ENCODE data around the gene OSR1. TPM values are rescaled to one million over a fixed set of nuclear protein-coding genes. Genes with fewer than 3 reads are reported as not detected.

OSR1 gene
- total and polyA plus RNA-seq, 2 donors (not counting 3 experiments of a cell fraction or from before 2014, with no cell fraction given): not detected

DNA sequence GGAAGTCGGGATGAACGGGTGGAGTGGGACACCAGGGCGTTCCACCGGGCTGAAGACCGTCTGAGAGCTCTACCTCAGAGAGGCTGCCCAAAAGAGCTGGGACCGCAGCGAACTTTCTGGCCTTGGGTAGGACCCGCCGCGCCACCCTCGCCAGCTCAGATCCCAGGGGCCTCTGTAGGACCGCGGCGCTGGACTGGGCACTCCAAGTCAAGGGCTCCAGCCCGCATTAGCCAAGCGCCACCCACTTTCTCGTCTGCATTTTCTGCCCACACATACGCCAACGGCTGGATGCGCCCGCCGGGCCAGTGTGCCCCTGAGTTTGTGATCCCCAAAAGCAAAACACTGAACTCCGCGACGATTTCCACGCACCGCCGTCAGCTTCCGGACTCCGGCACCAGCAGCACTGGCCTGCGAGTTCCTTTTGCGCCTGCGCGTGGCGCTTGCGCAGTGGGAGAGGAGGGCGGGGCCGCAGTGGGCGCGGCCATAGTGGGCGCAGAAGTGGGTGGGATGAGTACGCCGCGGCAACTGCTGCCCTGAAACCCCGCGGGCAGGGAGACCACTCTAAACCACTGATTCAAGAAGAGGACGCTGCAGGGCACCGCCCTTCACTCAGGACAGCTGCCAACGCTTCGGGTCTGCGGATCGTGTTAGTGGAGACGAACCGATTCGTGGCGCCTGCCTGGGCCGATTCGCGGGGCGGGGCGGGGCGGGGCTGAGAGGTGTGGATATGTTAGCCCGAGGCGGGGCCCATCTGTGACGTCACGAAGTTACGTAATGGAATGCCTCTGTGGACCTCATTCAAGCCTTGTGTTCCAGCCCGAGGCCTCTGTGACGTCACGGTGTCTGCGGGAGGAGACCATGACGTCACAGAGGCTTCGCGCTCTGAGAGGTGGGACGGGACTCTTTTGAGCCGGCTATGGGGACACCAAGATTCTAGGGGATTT lies 10.5 kb downstream of the OSR1 start:
- ChIA-PET POLR2A (interaction anchor here (0.5 to 1.2 kb wide), 4 partner anchors 364 to 961 kb away, joined by 3 to 7 read pairs (median 4); no protein-coding TSS in a partner anchor), CTCF (interaction anchor here (0.7 to 2.7 kb wide), 9 partner anchors 12 to 961 kb away, joined by 3 to 50 read pairs (median 4); no protein-coding TSS in a partner anchor)
- Histone ChIP-seq H3K9me3 (replicated peaks; ENCODE audit: control insufficient read depth, insufficient read depth, low read length) (no peaks in the 10 kb centered on the region), H3K27ac (ENCODE audit: insufficient read depth, low read depth, low read length) (peak overlapping the region; percentile 63), H2AFZ (ENCODE audit: low read depth, low read length) (peak overlapping the region; percentile 73), H3K9ac (replicated peaks; ENCODE audit: extremely low read depth, insufficient read depth, low read length) (peak overlapping the region; percentile 68), H3K27me3 (ENCODE audit: control insufficient read depth in 2 of 2, insufficient read depth in 2 of 2, low read length in 2 of 2) (peaks cover 20 to 27% of the 10 kb centered on the region in 2 experiments), H3K4me2 (ENCODE audit: insufficient read depth, low read length) (peak overlapping the region; percentile 80), H3K4me3 (replicated peaks in 1 of 3; ENCODE audit: insufficient read depth in 1 of 3, low read depth in 1 of 3, low read length in 3 of 3) (peak overlapping the region; percentile 14 to 58 (median 54)), H3K79me2 (ENCODE audit: control insufficient read depth, insufficient read depth, low read length) (no peaks in the 10 kb centered on the region), H3K9me1 (replicated peaks; ENCODE audit: control insufficient read depth, extremely low read depth, insufficient read depth, low read length) (no peaks in the 10 kb centered on the region), H3K4me1 (ENCODE audit: control insufficient read depth, extremely low read depth, insufficient read depth, low read length) (peaks cover 5% of the 10 kb centered on the region), H4K20me1 (replicated peaks; ENCODE audit: control insufficient read depth, extremely low read depth, insufficient read depth, low read length) (no peaks in the 10 kb centered on the region), H3K36me3 (ENCODE audit: control insufficient read depth in 2 of 2, extremely low read depth in 1 of 2, insufficient read depth in 2 of 2, low read length in 2 of 2) (no peaks in the 10 kb centered on the region)
- peak; percentile 88 for FAIRE-seq
- TSS peak; percentile 82 for BruUV-seq (replicated peaks)
- peak; percentile 95 for TF ChIP-seq POLR2A (IDR thresholded peaks at IDR 0.05; ENCODE audit: low read depth, low read length)
- no peak for TF ChIP-seq GATA2 (IDR thresholded peaks at IDR 0.05; ENCODE audit: insufficient read depth, insufficient read length, low read depth, low read length)
- TF ChIP-seq FOS (IDR thresholded peaks at IDR 0.05; ENCODE audit: borderline replicate concordance, insufficient read depth, low read length): no peak
- TF ChIP-seq, protein P1, sequence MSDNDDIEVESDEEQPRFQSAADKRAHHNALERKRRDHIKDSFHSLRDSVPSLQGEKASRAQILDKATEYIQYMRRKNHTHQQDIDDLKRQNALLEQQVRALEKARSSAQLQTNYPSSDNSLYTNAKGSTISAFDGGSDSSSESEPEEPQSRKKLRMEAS (IDR thresholded peaks at IDR 0.05; ENCODE audit: insufficient read depth, insufficient read length): no peak
- TF ChIP-seq POLR2AphosphoS5 (IDR thresholded peaks at IDR 0.05; ENCODE audit: insufficient read depth, low read depth, low read length): peak; percentile 92
- no peak for TF ChIP-seq JUN (IDR thresholded peaks at IDR 0.05; ENCODE audit: borderline replicate concordance, insufficient read depth, insufficient read length, low read depth)
- intact Hi-C loops (cut with micrococcal nuclease) (loop anchor here (2.0 to 10.0 kb wide), 3 partner anchors 223 to 911 kb away; no protein-coding TSS in a partner anchor), dilution Hi-C loops (cut with MboI; ENCODE audit: extremely low pct_ligation_motif_present, low sequenced_read_pairs) (no loop called here)
- DNase-seq (ENCODE audit: low read depth, low spot score): peak; percentile 98
